GM21825 (cell line): ENCODE measurements around the gene FPR3.
"Not testable (repeated sequence)": the region's sequence is repeated elsewhere in the genome, so short reads cannot be mapped to it uniquely, and the experiment has no call there.

Experiments
- ATAC-seq: cut with Tn5 transposase; IDR thresholded peaks from one replicate; pipeline ENCODE4 v1.9.1; 2021; ENCODE audit warnings: mild to moderate bottlenecking, moderate library complexity; ENCODE audit not compliant: unreplicated experiment

FPR3 gene, protein sequence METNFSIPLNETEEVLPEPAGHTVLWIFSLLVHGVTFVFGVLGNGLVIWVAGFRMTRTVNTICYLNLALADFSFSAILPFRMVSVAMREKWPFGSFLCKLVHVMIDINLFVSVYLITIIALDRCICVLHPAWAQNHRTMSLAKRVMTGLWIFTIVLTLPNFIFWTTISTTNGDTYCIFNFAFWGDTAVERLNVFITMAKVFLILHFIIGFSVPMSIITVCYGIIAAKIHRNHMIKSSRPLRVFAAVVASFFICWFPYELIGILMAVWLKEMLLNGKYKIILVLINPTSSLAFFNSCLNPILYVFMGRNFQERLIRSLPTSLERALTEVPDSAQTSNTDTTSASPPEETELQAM

DNA sequence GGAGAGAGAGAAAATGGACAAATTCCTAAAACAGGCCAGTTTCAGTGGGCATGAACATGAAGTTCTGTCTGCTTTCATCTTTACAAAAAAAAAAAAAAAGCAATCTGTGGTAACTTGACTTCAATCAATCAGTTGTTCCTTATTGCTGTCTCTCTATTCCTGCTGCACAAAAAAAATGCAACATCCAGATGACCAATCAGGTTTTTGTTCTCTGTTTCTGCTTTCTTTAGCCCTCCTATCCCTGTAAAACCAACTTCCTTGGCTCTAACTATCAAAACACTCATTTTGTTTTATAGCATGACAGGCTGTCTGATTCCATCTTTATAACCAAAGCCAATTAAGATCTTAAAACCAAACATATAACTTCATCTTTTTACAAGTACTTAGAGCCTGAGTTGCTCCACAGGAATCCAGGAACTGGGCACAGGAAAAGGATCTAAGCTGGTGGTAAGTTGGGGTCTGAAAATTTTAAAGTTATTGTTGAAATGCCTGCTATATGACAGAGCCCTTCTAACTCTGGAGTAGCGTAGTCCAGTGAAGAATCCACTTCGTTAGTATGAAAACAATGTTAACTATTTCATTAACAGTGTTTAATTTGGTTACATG lies at the start of gene FPR3:
Gene FPR3 (plus strand): TSS at position 273 of the 606 bp plus-strand sequence. CDS start 28,592 bp downstream, outside the sequence.
- no peak for ATAC-seq

DNA sequence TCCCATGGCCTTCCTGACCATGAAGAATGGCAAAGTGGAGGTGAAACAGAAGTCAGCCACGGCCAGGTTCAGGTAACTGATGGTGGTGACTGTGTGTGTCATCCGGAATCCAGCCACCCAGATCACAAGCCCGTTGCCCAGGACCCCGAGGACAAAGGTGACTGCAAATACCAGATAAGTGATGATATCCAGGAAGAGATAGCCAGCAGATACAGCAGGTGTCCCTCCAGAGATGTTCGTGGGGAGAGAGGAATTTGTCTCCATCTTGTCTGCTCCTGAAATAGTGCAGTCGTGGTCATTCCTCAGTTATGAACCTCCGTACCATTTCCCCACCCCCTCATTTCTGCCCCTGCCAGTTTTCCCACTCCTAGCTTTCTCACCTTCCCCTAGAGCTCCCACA lies 48.2 kb upstream of the FPR3 start:
- ATAC-seq = no peak

DNA sequence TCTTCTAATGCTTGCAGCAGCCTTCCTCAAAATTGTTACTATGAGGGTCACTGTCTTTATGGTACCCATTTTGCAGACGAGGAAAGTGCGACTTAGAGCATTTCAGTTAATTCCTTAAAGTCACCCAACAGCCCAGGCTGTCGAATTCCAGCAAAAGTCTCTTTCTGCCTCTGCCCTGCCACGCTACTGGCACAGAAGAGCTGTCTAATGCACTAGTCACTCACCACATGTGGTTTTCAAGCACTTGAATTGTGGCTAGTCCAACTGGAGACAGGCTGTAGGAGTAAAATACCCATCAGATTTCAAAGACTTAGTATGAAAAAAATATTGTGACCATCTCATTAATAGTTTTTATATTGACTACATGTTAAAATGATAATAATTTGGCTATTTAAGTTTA lies 45.0 kb upstream of the FPR3 start:
- ATAC-seq = no peak

DNA sequence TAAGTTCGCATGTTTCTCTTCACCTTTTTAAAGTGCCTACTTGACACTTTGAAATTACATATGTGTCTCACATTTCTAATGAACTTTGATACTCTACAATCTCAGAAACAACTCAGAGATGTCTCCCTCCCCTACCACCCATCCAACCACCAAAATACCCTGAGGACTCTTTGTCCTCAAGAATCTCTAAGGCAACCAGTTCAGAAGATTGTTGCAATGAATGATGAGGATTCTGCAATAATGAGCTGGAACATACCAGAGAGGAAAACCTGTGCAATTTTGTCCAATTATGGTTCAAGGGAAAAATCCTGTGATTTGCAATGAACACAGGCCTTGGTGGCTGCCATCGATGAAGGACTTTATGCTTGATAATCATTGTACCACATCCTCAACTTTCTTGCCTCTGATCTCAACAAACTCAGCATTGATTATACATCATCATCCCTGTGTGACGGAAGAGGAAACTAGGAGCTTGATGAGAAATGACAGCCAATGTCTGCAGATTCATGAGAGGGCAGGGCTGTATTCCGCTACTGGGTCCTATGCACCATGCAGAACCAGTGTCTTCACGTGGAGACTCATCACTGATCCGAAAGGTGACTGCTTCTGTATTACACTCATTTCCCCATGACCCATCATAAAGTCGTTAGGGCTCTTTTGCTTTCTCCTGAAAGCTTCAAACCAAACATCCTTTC lies 44.4 kb upstream of the FPR3 start:
- no peak for ATAC-seq

DNA sequence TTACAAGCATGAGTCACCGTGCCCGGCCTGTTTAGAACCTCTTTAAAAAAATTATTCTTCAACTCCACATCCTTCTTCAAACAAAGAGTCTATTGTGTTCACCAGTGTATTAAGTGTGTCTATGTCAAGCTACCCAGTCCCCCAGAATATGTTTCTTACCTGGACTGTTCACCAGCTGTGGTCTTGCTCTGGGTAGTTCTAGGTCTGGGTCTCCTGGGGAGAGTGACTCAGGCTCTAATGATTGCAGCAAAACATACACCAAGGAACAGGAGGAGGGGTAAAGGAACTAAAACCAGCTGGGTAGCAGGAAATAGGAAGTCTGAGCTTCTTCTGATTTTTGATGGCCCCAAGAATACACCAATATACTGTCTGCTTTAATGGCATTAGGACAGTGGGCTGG lies 43.3 kb upstream of the FPR3 start, which contains the start of gene FPR1:
Gene FPR1 (minus strand): TSS at position 224 of the 400 bp plus-strand sequence. CDS start 4,884 bp downstream, outside the sequence.
- no peak for ATAC-seq

DNA sequence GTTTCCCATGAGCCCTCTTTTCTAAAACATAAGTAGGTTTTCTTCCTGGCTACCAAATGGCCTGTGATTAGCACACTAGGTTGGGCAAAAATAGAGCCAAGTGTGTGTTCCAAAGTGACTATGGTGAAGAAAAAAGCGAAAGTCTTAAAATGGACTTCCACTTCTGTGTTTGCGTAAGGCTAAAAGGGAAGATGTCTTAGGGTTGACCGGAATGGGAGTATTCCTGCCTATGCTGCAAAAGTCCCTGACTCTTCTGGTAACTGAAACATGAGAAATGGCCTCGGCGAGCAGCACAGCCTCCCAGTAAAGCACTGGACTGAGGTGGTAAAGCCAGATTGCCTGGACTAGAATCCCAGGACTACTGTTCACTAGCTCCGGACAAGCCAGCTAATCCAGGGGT lies 40.8 kb upstream of the FPR3 start:
- ATAC-seq = no peak

DNA sequence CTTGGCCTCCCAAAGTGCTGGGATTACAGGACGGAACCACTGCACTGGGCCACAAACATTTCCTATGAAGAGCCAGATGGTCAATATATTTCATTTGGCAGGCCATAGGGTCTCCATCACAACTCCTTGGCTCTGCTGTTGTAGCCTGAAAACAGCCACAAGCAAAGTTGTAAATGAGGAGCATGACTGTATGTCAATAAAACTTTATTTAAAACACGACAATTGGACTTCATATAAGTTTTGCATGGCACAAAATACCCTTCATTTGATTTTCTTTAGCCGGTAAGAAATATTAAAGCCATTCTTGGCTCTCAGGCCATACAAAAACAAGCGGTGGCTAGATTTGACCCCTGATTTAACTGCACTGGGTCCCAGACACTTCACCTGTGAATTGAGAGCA lies 40.2 kb upstream of the FPR3 start:
- no peak for ATAC-seq

DNA sequence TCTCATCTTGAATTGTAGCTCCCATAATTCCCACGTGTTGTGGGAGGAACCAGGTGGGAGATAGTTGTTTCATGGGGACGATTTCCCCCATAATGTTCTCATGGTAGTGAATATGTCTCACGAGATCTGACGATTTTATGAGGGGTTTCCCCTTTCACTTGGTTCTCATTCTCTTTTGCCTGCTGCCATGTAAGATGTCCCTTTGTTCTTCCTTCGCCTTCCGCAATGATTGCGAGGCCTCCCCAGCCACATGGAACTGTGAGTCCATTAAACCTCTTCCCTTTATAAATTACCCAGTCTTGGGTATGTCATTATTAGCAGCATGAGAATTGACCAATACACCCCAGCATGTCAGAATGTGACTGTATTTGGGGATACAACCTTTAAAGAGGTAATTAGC lies 39.4 kb upstream of the FPR3 start:
- ATAC-seq = no peak

DNA sequence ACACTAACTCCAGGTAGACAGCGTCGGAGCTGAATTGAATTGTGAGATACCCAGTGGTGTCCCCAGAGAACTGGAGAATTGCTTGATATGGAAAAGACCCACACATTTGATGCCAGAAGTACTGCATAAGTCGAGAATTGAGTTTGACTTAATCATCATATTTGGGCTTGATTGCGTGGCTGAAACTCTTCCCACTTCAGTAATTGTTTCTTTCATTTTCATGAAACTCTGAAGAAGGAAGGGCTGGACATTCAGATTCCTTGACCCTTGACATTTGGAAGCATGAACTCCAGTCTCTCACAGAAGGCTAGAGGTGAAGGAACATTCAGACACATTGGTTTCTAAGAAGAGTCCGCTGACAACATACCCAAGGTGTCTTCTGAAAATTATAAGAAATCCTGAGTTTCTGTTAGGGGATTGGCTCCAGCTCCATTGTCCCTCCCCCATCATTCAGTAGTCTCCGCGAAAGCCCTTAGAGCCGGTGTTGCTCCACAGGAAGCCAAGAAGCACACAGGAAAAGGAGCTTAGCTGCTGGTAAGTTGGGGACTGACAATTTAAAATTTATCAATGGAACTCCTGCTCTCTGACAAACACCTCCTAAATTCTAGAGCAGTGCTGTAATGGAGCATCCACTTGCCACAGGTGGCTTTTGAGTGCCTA lies 34.1 kb upstream of the FPR3 start, which contains the start of gene FPR2:
Gene FPR2 (plus strand): TSS at position 484 of the 660 bp plus-strand sequence. CDS start 7,479 bp downstream, outside the sequence.
- ATAC-seq = no peak

DNA sequence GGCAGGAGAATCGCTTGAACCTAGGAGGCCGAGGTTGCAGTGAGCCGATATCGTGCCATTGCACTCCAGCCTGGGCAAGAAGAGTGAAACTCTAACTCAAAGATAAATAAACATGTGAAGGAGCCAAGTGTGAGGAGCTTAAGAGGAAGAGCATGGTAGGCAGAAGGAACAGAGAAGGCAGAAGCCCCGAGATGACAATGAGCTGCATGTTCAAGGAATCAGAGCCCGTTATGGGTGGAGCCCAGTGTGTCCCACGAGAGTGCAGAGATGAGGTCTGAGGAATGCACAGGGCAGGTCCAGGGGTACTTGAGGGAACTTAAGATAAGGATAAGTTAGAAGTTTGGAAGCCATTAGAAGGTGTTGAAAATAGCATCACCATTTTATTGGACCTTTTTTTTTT lies 33.3 kb upstream of the FPR3 start:
- ATAC-seq = no peak

DNA sequence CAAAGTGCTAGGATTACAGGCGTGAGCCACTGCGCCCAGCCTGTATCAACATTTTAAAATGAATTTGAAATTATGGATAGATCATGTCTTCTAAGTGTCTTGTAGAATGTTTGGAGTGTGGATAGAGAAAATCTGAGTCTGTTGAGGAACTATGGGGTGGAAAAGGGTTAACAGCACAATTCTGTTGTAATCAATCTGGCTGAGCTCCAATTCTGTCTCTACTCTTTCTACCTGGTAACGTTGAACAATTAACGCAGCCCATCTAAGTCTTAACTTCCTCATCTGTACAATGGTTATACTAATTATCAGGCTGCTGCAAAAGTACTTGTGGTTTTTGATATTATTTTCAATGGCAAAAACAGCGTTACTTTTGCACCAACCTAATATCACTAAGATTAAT lies 29.9 kb upstream of the FPR3 start:
- ATAC-seq = no peak

DNA sequence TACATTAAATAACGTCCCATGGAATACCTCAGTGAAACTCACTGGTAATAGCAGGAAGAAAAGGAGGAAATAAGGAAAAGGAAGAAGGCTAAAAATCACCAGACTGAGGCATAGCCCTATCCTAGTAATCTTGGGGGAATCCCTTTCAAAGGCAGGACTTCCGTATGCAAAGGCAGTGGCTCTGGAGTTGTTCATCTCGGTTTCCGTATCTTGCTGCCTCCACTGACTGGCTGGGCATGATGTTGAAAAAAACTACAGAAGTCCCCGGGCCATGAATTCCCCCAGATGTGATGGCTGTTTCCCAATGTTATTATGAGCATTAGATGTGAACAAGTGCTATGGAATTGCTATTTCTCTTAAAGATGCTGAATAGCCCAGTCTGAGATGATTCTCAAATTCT lies 28.5 kb upstream of the FPR3 start:
- ATAC-seq = no peak

DNA sequence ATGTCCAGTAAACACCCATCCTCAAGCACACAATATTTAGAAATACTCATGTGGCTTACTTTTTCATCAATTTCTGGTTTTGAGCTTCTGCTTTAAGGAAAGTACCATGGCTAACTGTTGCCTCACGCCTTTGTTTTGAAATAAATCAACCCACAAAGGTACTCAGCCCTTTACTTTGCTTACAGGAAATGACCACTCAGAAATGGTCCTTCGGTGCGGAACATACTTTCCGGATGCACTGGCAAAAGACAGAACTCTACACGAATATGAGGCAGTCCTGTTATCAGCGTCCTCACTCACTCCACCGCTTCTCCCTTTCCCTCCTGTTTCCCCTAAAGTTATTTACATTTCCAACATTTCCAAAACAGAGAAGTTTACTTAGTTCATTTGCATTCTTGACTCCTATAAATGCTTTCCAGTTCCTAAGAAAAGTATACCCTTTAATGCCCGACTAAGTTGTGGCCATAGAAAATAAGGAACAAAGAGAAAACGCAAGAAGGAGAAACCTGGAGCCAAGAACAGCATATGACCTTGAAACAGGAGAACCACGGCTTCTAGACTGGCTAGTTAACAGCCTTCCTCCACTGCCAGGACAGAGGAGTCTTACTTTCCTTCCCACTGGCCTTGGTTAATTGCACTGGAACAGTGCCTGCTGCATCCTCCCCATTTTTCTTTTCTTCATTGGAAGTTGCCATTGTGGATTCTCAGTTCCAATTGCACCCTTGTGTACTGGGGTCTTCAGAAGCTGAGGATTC lies 23.4 kb upstream of the FPR3 start:
- ATAC-seq = no peak

DNA sequence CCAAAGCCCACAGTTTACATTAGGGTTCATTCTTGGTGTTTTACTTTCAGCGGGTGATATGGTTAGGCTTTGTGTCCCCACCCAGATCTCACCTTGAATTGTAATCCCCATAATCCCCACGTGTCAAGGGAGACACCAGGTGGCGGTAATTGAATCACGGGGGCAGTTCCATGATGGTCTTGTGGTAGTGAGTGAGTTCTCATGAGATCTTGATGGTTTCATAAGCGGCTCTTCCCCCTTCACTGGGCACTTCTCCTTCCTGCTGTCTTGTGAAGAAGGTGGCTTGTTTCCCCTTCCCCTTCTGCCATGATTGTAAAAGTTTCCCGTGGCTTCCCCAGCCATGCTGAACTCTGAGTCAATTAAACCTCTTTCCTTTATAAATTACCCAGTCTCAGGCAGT lies 22.0 kb upstream of the FPR3 start:
- ATAC-seq = no peak

DNA sequence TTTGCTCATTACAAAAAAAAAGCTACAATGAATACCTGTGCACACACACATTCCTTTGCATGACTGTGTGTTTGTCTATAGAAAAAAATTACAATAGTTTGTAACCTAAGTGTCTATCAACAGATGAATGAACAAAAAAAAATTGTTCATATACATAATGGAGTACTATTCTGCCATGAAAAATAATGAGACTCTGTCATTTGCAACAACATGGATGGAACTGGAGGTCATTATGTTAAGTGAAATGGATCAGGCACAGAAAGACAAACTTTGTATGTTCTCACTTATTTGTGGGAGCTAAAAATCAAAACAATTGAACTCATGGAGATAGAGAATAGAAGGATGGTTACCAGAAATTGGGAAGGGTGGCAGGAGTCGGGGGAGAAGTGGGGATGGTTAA lies 18.4 kb upstream of the FPR3 start:
- not testable (repeated sequence) for ATAC-seq

DNA sequence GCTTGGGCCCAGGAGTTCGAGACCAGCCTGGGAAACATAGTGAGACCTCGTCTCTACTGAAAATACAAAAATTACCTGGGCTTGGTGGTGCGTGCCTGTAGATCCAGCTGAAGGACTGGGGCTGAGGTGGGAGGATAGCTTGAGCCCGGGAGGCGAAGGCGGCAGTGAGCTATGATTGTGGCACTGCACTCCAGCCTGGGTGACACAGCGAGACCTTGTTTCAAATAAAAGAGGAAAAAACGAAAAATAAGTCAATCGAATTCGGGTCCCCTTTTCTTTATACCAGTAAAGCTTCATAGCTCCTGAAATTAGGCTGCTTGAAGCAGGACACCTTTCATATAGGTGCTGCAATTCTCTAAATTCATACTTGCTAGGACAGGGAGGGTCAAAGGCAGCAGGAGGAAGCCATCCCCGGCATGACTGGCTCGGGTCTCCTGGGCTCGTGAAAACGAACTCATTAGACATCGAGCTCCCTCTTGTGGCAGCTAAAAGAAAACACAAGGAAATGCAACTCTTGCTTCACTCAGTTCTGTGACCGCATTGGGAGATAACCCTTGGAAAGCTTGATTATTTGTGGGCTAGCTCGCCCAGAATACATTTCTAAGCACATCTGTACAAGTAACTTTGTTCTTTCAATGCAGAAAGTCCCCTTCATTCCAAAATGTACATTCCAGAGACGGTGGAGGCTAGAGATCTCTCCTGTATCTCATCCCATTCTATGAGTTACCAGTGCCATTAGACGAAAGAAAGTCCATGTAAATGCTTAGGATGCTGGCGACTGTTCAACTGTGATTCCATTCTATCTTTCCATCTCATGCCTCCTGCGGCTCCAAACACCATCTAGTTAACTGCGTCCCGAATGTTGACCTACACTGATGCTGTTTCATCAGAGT lies 17.1 kb upstream of the FPR3 start:
- ATAC-seq = no peak

DNA sequence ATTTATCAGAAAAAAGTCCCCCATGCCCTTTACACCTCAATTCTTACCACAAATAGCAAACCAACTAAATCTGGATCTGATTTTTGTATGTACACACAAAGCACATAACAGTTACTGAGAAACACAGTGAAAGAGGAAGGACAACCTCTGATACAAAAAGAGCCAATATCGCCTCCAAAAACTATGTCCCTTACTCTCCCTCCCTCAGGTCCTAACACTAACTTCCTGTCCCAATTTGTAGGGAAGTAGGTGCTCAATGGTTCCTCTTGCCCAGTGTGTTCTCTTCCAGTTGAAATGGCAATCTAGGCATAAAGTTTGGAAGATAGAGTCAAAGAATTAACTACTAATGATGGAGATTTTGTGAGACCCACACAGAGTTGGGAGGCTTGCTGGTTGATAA lies 15.8 kb upstream of the FPR3 start:
- ATAC-seq = no peak

DNA sequence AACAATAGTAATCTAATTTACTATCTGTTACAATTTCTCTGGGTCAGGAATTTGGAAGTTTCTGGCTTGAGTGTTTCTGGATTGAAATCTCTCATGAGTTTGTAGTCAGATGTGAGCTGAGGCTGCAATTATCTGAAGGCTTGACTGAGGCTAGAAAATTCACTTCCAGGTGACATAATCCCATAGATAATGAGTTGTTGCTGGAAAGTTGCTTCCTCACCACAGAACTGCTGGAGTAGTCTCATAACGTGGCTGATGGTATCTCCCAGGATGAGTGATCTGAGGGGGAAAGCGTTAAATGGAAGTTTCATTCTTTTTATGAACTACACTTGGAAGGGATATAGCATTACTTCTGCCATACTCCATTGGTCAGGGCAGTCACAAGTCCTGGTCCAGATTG lies 15.3 kb upstream of the FPR3 start:
- ATAC-seq = no peak

DNA sequence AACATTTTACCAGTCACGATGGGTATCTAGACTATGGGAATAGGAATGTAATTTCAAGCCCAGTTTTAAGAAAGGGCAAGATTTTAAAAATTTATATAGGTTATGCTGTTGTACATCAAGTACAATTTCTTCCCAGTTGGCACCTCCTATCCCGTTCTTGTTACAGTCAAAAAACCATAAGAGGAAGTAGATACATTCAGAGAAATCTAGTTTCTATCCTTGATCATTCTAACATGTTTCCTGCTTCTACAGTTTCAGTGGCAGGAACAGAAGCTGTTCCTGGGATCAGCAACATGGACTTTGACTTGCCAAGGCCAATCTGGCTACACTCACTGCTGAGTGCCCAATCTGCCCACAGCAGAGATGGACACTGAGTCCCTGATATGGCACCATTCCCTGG lies 14.7 kb upstream of the FPR3 start:
- no peak for ATAC-seq

DNA sequence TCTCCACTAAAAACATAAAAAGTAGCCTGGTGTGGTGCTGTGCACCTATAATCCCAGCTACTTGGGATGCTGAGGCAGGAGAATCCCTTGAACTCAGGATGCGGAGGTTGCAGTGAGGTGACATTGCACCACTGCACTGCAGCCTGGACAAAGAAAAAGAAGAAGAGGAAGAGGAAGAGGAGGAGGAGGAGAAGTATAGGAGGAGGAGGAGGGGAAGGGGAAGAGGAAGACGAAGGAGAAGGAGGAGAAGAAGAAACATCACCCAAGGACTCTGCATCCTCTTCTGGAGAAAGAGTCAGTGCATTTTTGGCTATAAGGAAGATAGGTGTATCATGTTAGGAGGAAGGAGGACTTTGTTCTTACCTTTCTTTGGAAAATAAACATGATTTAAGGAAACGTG lies 13.0 kb upstream of the FPR3 start:
- ATAC-seq = no peak
